ENCODE results near the gene TRMT44.

The TRMT44 gene

DNA sequence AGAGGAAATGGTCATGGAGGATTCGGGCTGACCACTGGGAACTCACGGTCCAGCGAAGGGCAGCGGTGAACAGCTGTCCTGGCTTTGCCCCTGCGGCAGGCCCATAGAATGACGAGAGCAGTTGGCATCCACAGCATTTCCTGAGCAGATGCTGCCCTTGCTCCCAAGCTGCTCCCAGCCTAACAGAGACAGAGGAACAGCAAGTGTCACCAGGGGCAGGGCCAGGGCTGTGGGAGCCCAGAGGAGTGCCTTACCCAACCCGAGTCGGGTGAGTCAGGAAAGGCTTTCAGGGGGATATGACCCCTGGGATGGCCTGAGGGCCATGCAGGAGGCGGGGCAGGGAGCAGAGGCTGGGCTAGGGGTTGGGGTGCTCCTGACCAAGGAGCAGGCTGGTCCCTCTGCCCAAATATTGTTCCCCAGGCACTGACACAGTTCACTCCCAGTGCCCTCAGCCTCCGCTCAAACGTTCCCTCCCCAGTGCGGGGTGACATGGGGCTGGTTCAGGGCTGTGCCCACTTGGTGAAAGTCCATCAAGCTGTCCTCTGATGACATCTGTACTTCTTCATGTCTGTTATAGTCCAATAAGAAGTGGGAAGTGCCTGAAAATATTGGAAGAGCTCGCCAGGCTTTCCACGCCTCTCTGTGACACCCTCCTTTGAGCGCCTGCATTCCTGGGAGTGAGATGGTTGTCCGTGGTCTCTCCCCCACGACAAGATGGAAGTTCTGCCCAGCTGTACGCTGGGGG lies 74.9 kb downstream of the TRMT44 start:
- Mint-ChIP-seq H3K4me3 (no peak overlapping the region), H3K4me1 (no peaks in the 10 kb centered on the region), H3K27me3 (no peaks in the 10 kb centered on the region), H3K27ac (no peak overlapping the region), H3K36me3 (no peaks in the 10 kb centered on the region), H3K9me3 (no peaks in the 10 kb centered on the region)

DNA sequence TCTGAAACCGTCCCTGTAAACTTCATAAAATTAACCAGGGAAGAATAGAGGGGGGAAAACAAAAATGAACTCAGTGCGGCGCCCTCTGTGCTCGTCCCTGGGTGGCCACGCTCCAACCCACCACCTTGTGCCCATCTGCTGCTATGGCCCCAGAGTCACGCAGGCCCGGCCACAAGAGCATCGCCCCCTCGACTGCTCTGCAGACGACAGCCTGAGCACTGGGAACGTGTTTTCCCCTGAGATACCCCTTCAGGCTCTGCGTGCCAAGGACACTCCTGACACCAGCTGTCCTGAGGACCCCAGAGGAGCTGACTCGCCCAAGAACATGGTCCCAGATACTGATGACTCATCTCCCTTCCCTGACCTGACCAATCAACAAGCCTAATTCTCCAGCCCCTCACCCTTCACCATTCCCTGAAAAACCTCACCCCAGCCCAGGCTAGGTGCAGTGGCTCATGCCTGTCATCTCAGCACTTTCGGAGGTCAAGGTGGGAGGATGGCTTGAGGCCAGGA lies 75.5 kb downstream of the TRMT44 start:
- Mint-ChIP-seq H3K27ac (no peak overlapping the region), H3K27me3 (no peaks in the 10 kb centered on the region), H3K4me1 (no peaks in the 10 kb centered on the region), H3K9me3 (no peaks in the 10 kb centered on the region), H3K4me3 (no peak overlapping the region), H3K36me3 (no peaks in the 10 kb centered on the region)

DNA sequence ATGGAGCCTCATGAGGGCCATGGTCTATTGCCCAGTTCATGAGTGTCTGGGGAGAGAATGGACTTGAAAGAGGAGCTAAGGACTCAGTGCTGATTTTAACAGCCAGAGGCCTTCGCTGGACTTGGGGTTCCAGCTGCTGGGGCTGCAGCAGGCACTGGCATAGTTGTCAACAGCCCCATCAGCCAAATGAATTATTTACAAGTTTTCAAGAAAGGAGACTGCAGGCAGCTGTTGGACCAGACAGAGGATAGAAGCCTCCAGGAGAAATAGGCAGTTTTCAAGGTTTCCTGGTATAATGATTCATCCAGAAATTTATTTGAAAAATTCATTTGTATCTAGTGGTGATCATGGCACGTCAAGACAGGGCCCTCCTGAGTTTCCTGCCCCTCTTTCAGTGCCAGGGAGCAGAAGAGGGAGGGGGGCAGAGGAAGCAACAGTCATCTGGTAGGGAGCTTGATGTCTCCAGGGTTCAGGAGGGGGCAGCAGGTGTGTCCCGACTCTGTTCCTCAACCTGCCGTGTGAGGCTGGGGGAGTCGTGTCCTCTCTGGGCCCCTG lies 76.5 kb downstream of the TRMT44 start:
- H3K27me3 Mint-ChIP-seq: no peaks in the 10 kb centered on the region
- no peak overlapping the region for H3K27ac Mint-ChIP-seq
- H3K4me1 Mint-ChIP-seq: no peaks in the 10 kb centered on the region
- no peak overlapping the region for H3K4me3 Mint-ChIP-seq
- no peaks in the 10 kb centered on the region for H3K36me3 Mint-ChIP-seq
- H3K9me3 Mint-ChIP-seq: no peaks in the 10 kb centered on the region

DNA sequence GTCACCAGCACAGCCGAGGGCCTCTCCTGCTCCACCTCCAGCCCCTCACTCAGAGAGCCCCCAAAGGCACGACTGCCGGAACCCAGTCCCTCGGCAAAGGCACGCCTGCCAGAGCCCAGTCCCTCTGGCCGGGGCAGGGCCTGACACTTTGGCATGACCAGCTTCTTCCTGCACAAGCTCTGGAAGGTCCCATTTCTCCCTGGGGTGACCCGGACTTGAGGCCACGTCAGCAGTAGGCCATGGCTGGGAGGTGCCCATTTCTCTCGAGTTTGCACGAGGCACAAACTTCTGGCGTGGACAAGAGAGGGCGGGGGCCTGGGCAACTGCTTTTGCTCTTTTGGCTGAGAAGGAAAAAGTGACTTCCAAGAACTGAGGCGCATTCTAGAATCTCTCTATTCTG lies 77.4 kb downstream of the TRMT44 start:
- H3K9me3 Mint-ChIP-seq: no peaks in the 10 kb centered on the region
- H3K4me1 Mint-ChIP-seq: no peaks in the 10 kb centered on the region
- no peaks in the 10 kb centered on the region for H3K27me3 Mint-ChIP-seq
- H3K27ac Mint-ChIP-seq: no peak overlapping the region
- no peak overlapping the region for H3K4me3 Mint-ChIP-seq
- no peaks in the 10 kb centered on the region for H3K36me3 Mint-ChIP-seq

DNA sequence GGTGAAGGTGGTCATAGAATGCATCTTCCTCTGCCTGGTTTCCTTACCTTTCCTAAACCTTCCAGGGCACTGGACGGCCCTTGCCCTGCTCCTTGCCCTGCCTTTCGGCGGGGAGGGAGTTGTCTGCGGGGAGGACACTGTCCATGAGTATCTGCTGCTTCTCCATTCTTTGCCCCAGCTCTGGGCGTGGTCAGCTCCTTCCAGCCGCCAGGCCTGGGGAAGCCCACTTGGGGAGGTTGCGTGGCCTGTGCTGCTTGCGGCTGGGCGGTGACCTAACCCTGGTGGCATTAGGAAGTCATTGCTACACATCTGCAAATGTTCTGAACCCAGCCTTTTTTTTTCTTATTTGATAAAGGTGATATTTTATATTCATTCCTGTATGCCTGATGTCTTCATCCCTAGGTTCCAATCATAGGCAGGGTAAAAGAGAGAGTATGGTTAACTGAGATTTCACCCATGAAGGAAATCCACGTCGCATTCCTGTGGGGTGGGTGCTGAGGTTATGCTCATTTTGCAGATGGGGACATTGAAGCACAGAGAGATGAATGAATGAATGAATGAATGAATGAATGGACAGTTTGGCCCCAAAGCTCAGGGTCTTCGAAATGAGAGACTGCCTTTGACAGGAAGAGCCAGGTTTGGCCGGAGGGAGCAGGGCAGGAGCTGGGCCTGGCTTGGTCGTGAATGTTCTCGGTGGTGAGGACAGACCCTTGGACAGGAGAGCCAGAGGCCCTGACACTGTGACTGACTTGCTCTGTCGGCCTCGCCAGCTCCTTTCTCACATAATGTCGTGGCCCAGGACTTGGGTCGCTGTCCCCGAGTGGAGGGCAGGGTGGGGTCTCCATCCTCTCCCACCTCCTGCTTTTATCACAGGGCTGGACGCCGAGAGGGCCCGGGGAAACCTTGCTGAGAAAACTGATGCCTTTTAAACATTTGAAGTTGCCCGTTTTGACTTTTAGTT lies 81.9 kb downstream of the TRMT44 start:
- Mint-ChIP-seq H3K27ac (no peak overlapping the region), H3K4me3 (no peak overlapping the region), H3K4me1 (no peaks in the 10 kb centered on the region), H3K36me3 (no peaks in the 10 kb centered on the region), H3K9me3 (no peaks in the 10 kb centered on the region), H3K27me3 (no peaks in the 10 kb centered on the region)

DNA sequence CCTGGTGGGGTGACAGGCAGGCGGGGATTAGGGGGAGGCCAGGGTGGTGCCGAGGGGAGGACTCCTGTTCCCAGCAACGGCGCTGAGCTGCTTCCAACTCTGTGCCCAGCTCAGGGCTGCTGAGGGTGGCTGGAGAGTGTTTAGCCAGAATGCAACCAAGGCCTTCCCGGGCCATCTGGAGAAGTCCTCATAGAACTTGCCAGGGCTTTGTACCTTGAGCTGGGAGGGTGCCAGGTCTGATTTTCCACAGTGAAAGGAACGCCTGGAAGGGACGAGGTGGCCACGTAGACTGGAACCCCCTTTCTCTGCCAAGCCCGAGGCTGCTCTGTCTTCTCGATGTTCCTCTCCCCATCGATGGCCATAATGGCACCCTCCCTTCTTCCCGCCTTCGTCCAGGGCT lies 82.6 kb downstream of the TRMT44 start:
- Mint-ChIP-seq H3K36me3 (no peaks in the 10 kb centered on the region), H3K27ac (no peak overlapping the region), H3K4me3 (no peak overlapping the region), H3K4me1 (no peaks in the 10 kb centered on the region), H3K27me3 (no peaks in the 10 kb centered on the region), H3K9me3 (no peaks in the 10 kb centered on the region)

DNA sequence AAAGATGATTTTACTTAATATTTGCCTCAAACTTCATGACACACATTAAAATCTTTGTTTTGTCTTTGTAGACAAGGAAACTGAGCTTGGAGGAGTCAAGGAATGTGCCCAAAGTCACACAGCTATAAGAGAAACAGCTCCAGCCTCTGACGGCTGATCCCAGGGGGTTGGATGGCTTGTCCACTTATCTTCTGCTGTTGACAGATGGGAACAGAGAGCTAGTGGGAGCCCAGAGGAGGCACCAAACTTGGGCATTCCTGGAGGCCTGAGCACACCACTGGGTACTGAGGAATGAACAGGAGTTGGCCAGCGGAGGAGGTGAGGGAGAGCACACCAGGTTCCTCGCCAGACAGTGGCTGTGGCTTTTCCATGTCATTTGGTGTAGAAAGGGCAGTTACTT lies 83.2 kb downstream of the TRMT44 start:
- no peaks in the 10 kb centered on the region for H3K9me3 Mint-ChIP-seq

DNA sequence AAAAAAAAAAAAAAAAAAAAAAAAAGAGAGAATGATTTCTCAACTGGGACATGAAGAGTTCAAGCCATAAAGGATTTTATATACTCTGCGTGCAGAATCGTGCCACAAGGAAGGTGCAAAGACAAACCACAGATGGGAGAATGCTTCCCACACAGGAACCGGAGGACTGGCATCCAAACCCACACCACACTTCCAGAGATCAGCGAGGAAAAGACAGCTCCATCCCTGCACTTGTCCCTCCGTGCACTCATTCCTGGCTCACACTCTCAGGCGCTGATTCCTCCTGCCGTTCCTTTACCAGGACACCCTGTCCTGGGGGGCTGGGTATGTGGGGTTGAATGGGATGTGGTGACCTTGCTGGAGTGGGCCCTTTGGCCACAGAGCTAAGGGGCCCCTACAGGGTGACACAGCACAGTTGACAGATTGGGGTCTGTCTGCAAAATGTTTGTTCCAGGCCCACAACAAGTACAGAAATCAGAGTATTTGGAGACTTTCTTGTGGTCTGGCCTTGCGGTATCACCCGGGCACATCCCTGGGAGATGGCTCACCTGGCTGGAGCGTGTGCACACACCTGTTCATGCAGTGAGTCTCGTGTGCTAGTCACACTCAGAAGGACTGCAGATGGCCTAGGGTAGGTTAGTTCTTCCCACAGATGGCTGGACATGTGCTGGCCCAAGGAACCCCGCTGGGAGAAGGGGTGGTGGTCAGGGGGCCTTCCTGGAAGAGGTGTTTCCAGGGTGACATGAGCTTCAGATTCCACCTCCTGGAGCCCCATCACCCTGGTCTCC lies 84.2 kb downstream of the TRMT44 start:
- H3K4me3 Mint-ChIP-seq: no peak overlapping the region
- H3K36me3 Mint-ChIP-seq: no peaks in the 10 kb centered on the region
- H3K4me1 Mint-ChIP-seq: no peaks in the 10 kb centered on the region
- H3K9me3 Mint-ChIP-seq: no peaks in the 10 kb centered on the region
- no peak overlapping the region for H3K27ac Mint-ChIP-seq
- no peaks in the 10 kb centered on the region for H3K27me3 Mint-ChIP-seq

More for the DNA sequence above, 83.2 kb downstream of the TRMT44 start:
- Mint-ChIP-seq H3K4me3 (no peak overlapping the region), H3K4me1 (no peaks in the 10 kb centered on the region), H3K27me3 (no peaks in the 10 kb centered on the region), H3K36me3 (no peaks in the 10 kb centered on the region), H3K27ac (no peak overlapping the region)

DNA sequence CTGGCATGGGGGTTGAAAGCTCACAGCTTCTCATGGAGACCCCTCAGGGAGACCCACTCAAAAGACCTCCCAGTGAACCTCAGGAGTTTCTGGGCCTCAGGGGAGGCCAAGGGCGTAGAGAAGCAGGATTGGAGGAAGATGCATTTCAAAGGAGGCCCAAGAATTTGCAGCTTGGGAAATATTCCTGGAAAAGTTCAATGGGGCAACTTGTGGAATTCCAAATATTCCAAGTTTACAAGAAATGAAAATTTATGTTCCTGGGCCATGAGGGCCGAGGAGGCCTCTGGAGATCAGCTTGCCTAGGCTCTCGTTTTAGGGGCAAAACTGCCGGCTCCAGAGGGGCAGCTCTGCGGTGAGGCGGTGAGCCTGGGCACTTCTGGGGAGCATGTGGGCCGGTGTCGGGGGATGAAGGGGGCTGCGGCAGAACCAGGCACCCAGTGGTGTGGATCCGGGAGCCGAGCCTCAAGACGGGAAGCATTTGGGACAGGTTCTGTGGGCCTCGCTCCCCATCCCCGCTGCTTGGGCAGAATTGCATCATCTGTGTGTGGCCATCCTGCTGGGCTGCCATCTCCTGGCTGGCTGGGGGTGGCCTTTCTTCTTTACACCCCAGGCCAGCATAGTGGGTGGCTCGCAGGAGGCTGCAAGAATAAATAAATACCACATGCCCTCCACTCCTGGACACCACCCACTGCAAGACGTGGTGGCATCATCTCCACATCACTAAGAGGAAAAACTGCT lies 85.0 kb downstream of the TRMT44 start:
- Mint-ChIP-seq H3K36me3 (no peaks in the 10 kb centered on the region), H3K27ac (no peak overlapping the region), H3K9me3 (no peaks in the 10 kb centered on the region), H3K4me1 (no peaks in the 10 kb centered on the region), H3K27me3 (no peaks in the 10 kb centered on the region), H3K4me3 (no peak overlapping the region)

All from activated naive CD4-positive, alpha-beta T cell treated with anti-CD3 and anti-CD28 coated beads, Interleukin-2, amount 50 U/mL, for 24 hours (primary cell).